Heart right ventricle (tissue), 16 donors: Measurements from ENCODE around the gene SRR. TPM values are rescaled to one million over a fixed set of nuclear protein-coding genes. Genes with fewer than 3 reads are reported as not detected.

Source experiments
- ATAC-seq, 8 donors: fragments of 200-7000 bp; cut with Tn5 transposase; one replicate each; pipeline ENCODE4 v1.9.1; 2020; ENCODE audit warnings: mild to moderate bottlenecking in 8 of 8, moderate library complexity in 8 of 8, moderate number of reproducible peaks in 1 of 8
- DNase-seq, 2 donors: peaks; one replicate each; pipeline ENCODE4 v3.0.0-alpha.2; 2020
- H3K27ac ChIP-seq, 10 donors: fragments of 200-600 bp; sonication (generic) in 2 of 10; one replicate each; pipeline versions ENCODE4 v1.5.0 to v1.8.0; 2020 to 2022; ENCODE audit warnings: mild to moderate bottlenecking in 3 of 10
- H3K27me3 ChIP-seq, 7 donors: fragments of 200-600 bp; one replicate each; pipeline ENCODE4 v1.8.0; 2021 to 2022; ENCODE audit warnings: mild to moderate bottlenecking in 2 of 7
- H3K36me3 ChIP-seq, 9 donors: fragments of 200-600 bp; sonication (generic) in 1 of 9; one replicate each; pipeline versions ENCODE4 v1.5.0 to v1.8.0; 2020 to 2022; ENCODE audit warnings: mild to moderate bottlenecking in 2 of 9
- H3K4me1 ChIP-seq, 9 donors: fragments of 200-600 bp; sonication (generic) in 1 of 9; one replicate each; pipeline versions ENCODE4 v1.5.0 to v1.8.0; 2020 to 2022; ENCODE audit warnings: mild to moderate bottlenecking in 4 of 9
- H3K4me3 ChIP-seq, 10 donors: fragments of 200-600 bp; sonication (generic) in 2 of 10; one replicate each; pipeline versions ENCODE4 v1.5.0 to v1.8.0; 2020 to 2022; ENCODE audit warnings: mild to moderate bottlenecking in 7 of 10, moderate library complexity in 2 of 10
- H3K9me3 ChIP-seq, 11 donors: fragments of 200-600 bp in 10 of 11; sonication (generic) in 2 of 11; one replicate each; pipeline versions ENCODE4 v1.5.0 to v1.8.0; 2013 to 2022; ENCODE audit warnings: mild to moderate bottlenecking in 2 of 11, control low read depth in 1 of 11, moderate library complexity in 1 of 11
- WGBS, 2 donors: extraction: QIAGEN DNeasy Blood & Tissue Kit; methylation state at CpG; one replicate each; pipeline ENCODE4 v1.1.7; 2013; ENCODE audit warnings: inconsistent platforms in 1 of 2; 5-methylcytosine and 5-hydroxymethylcytosine counted together
- intact Hi-C, 10 donors: fragments of 100-400 bp; cut with DNase I; formaldehyde crosslinking; loops; one replicate each; pipeline versions ENCODE4 v1.11.1 to v1.14.2; 2022
- polyA plus RNA-seq, 2 donors: library from polyadenylated mRNA; stranded (reverse); fragments of 200-250 nt; gene quantifications; one replicate each; pipeline ENCODE4 v1.2.3, GENCODE V29; 2013
- total RNA-seq, 10 donors: library from RNA; stranded (reverse); fragmentation: NEBNext Ultra II Directional in 3 of 10; extraction: Animal tissue kit (Norgen Biotek cat#: 25700) in 3 of 10; gene quantifications; one replicate each; pipeline versions ENCODE4 v1.2.1 to v1.2.4, GENCODE V29; 2021 to 2023
- TF ChIP-seq, protein P1 (sequence below), 9 donors: fragments of 200-600 bp; sonication (generic) in 2 of 9; IDR thresholded peaks; one replicate each; pipeline versions ENCODE4 v1.5.0 to v1.8.0; 2021 to 2022; ENCODE audit warnings: antibody characterized with exemption in 9 of 9, mild to moderate bottlenecking in 5 of 9, moderate library complexity in 1 of 9
- donor health status: Arrhythmogenic right ventricular cardiomyopathy.
- donor health status: ischemic (EF 13 %, LVEDD 7.1; RV severe dilation, severe dysfunction).
- donor health status: healthy with polysubstance abuse.
- donor health status: DM: no; HTN: yes; CAD: no.
- donor health status: DM: no; HTN: no; CAD: no.
- donor health status: ischemic (EF 25% LVEDD 6.9; RV normal size, moderate dysfunction).
- donor health status: ischemic (EF 25% LVEDD 5.7; RV mildly dilated, moderate dysfunction).
- donor health status: healthy.
- donor health status: DM: yes; HTN: yes; CAD: no.
- donor health status: Ischemic cardiomyopathy.
- donor health status: ischemic (EF 35%, LVEDD 5.7; RV mildly dilated, moderate dysfunction).
- donor health status: nonischemic (EF 11% LVEDD 7.7; RV severe dilation, severe dysfunction).
- donor health status: DM: yes; HTN: yes; CAD: no.
- donor health status: PGD.
- donor health status: ischemic (EF 29% LVEDD 5.4; RV normal size, mild dysfunction).
- donor health status: nonischemic (EF 23%, LVEDD 6.1; RV moderate dilation, normal function).

SRR gene
- total and polyA plus RNA-seq, 12 donors: 2.9 to 16.0 (median 9.4) TPM

DNA sequence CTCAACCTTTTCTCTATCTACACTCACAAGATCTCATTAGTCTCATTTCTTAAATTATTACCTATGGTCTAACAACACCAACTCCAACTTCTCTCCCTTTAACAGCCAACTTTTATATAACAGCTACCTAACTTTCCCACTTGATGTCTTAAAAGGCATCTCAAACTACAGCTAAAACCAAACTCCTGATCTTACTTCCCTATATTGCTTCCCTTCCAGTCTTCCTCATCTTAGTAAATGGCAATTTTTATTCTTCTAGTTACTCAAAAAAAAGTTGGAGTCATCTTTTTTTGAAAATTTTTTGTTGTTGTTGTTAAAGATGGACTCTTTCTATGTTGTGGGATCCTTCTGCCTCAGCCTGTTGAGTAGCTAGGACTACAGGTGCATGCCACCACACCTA is 15.3 kb downstream of the SRR start:
- Histone ChIP-seq H3K36me3 (peaks cover 0 to 61% (median 17%) of the 10 kb centered on the region in 9 donors), H3K27me3 (no peaks in the 10 kb centered on the region), H3K4me1 (peaks cover 0 to 5% (median 0%) of the 10 kb centered on the region in 9 donors), H3K4me3 (no peak overlapping the region), H3K9me3 (no peaks in the 10 kb centered on the region), H3K27ac (no peak overlapping the region)
- DNase-seq: no peak
- ATAC-seq: no peak
- intact Hi-C loops: no loop called here
- TF ChIP-seq, protein P1, sequence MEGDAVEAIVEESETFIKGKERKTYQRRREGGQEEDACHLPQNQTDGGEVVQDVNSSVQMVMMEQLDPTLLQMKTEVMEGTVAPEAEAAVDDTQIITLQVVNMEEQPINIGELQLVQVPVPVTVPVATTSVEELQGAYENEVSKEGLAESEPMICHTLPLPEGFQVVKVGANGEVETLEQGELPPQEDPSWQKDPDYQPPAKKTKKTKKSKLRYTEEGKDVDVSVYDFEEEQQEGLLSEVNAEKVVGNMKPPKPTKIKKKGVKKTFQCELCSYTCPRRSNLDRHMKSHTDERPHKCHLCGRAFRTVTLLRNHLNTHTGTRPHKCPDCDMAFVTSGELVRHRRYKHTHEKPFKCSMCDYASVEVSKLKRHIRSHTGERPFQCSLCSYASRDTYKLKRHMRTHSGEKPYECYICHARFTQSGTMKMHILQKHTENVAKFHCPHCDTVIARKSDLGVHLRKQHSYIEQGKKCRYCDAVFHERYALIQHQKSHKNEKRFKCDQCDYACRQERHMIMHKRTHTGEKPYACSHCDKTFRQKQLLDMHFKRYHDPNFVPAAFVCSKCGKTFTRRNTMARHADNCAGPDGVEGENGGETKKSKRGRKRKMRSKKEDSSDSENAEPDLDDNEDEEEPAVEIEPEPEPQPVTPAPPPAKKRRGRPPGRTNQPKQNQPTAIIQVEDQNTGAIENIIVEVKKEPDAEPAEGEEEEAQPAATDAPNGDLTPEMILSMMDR (IDR thresholded peaks at IDR 0.05): no peak

DNA sequence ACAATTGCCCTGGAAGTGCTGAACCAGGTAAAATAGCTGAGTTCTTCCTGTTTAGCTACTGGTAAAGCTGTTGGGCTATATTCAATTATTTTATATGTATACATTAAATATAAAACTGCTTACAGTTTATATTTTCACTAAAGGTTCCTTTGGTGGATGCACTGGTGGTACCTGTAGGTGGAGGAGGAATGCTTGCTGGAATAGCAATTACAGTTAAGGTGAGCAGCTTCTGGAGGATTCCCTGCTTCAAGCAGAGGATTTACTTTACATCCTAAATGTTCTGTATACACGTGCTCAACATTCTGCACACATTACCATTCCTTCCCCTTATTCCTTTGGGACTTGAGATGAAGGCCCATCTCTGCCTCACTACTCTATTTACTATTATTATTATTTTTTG is 17.6 kb downstream of the SRR start:
- ATAC-seq: no peak
- TF ChIP-seq, protein P1 (IDR thresholded peaks at IDR 0.05): no peak
- DNase-seq: no peak
- 49 to 59% methylated on average over 1 of the region's 1 CpG for WGBS, 2 donors
- Histone ChIP-seq H3K9me3 (no peaks in the 10 kb centered on the region), H3K4me1 (peaks cover 0 to 5% (median 0%) of the 10 kb centered on the region in 9 donors), H3K27me3 (no peaks in the 10 kb centered on the region), H3K4me3 (no peak overlapping the region), H3K36me3 (peaks cover 0 to 81% (median 40%) of the 10 kb centered on the region in 9 donors), H3K27ac (no peak overlapping the region)
- intact Hi-C loops: no loop called here

DNA sequence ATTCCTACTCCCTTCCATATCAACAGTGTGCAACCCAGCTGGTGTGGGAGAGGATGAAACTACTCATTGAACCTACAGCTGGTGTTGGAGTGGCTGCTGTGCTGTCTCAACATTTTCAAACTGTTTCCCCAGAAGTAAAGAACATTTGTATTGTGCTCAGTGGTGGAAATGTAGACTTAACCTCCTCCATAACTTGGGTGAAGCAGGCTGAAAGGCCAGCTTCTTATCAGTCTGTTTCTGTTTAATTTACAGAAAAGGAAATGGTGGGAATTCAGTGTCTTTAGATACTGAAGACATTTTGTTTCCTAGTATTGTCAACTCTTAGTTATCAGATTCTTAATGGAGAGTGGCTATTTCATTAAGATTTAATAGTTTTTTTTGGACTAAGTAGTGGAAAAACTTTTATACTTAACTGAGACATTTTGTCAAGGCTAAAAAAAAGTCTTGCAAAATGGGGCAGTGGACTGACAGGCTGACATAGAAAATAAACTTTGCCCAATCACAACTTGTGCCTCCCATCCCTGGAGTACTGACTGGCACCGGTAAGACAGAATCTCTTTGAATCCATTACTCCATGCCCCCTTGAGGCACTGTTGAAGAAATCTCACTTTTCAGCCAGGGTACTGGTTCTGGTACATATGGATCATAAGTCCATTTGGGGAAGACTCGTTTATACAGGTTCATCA is 20.0 kb downstream of the SRR start:
- Histone ChIP-seq H3K9me3 (no peaks in the 10 kb centered on the region), H3K4me1 (peaks cover 0 to 2% (median 0%) of the 10 kb centered on the region in 9 donors), H3K4me3 (no peak overlapping the region), H3K27ac (no peak overlapping the region), H3K27me3 (no peaks in the 10 kb centered on the region), H3K36me3 (peaks cover 0 to 95% (median 59%) of the 10 kb centered on the region in 9 donors)
- DNase-seq: no peak
- TF ChIP-seq, protein P1 (IDR thresholded peaks at IDR 0.05): no peak
- intact Hi-C loops: no loop called here
- peak in 1 of 8 donors; percentile 19 for ATAC-seq
- 74 to 76% methylated on average over 2 of the region's 2 CpGs for WGBS, 2 donors

DNA sequence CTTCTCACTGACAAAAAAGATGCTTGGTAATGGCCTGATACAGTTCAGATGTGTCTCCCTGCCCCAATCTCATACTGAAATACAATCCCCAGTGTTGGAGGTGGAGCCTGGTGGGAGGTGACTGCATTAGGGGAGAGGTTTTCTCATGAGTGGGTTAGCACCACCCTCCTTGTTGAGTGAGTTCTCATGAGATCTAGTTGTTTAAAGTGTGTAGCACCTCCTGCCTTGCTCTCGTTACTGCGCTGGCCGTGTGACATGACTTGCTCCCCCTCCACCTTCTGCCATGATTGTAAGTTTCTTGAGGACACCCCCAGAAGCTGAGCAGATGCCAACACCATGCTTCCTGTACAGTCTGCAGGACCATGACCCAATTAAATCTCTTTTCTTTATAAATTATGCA is 27.6 kb downstream of the SRR start:
- intact Hi-C loops: no loop called here
- no peak for ATAC-seq
- 57 to 58% methylated on average over 3 of the region's 3 CpGs for WGBS, 2 donors
- no peak overlapping the region for H3K4me3 ChIP-seq
- peaks cover 0 to 93% (median 80%) of the 10 kb centered on the region in 9 donors for H3K36me3 ChIP-seq
- no peak for DNase-seq
- no peak overlapping the region for H3K27ac ChIP-seq
- no peaks in the 10 kb centered on the region for H3K9me3 ChIP-seq
- H3K27me3 ChIP-seq: no peaks in the 10 kb centered on the region
- TF ChIP-seq, protein P1 (IDR thresholded peaks at IDR 0.05): no peak
- H3K4me1 ChIP-seq: peaks cover 5 to 17% (median 14%) of the 10 kb centered on the region in 9 donors
